ENCODE results near the gene DNAJB2.

GRCh38 chr2:219250049-219250781 is 29.0 kb upstream of the DNAJB2 start:
- TF ChIP-seq POLR2A (IDR thresholded peaks at IDR 0.05; ENCODE audit: low read length): no peak
- TF ChIP-seq GATA1 (IDR thresholded peaks at IDR 0.05; ENCODE audit: low read depth, low read length): no peak
